ENCODE results near the gene TFG.

TFG gene

DNA sequence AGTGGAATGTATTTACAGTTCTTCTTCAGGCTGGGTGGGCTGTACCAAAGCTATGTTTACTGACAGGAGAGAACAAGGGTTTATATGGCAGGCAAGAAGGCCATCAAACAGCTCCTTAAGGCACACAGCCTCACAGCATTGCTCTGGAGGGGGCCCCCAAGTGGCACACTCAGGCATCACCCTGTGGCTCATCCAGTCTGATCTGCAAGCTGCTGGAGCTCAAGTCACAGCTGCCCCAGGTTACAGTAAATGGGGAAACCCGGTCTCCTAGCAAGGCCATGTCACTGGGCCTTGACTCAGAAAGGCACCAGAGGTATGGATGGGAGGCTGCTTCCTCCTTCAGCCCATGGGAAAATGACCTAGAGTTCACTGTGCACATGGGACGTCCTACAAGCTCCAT, 67.5 kb downstream of the TFG start:
- Mint-ChIP-seq H3K36me3 (no peaks in the 10 kb centered on the region), H3K27me3 (no peaks in the 10 kb centered on the region), H3K4me1 (no peaks in the 10 kb centered on the region), H3K9me3 (no peaks in the 10 kb centered on the region), H3K27ac (no peak overlapping the region), H3K4me3 (no peak overlapping the region)
- no peak for ATAC-seq (ENCODE audit: low read depth)
- no peak for DNase-seq (ENCODE audit: low spot score in 2 of 2)

DNA sequence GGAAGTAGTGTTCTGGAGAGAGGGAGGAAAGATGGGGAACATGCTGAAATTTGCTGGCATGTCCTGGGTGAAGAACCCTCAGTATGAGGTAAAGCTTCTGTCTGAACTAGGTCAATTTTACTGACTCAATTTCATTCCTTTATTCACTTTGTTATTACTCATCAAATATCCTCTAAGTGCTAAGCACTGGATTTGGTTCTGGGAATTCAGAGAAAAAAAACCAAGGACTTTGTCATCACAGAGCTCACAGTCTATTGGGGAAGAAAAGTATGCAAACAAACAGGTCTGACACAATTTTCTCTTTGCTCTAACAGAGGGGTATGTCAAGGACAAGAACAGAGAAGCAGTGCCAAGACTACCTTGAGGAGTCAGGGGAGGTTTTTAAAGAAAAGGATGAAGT, 68.0 kb downstream of the TFG start:
- no peak overlapping the region for H3K27ac Mint-ChIP-seq
- no peaks in the 10 kb centered on the region for H3K9me3 Mint-ChIP-seq
- H3K36me3 Mint-ChIP-seq: no peaks in the 10 kb centered on the region
- DNase-seq (ENCODE audit: low spot score in 2 of 2) (no peak), ATAC-seq (ENCODE audit: low read depth) (no peak)
- no peaks in the 10 kb centered on the region for H3K27me3 Mint-ChIP-seq
- H3K4me3 Mint-ChIP-seq: no peak overlapping the region
- H3K4me1 Mint-ChIP-seq: no peaks in the 10 kb centered on the region

DNA sequence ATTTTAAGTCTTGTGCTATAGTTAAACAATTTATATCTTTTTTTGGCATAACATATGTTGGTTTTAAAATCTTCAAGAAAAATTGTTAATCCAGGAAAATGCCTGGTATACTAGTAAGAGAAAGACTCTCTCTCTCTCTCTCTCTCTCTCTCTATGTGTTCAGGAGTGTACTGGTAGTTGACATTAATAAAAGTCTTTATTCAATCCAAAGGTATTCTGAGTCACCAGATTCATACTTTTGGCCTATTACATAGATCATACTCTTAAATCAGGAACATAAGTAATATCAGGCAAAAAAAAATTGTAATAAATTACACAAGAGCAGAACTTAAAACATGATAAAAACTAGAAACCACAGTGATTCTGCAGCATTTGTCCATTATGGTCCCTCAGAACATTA, 70.2 kb downstream of the TFG start:
- Mint-ChIP-seq H3K9me3 (peaks cover 1% of the 10 kb centered on the region), H3K4me3 (no peak overlapping the region), H3K36me3 (no peaks in the 10 kb centered on the region), H3K27ac (no peak overlapping the region), H3K4me1 (no peaks in the 10 kb centered on the region), H3K27me3 (no peaks in the 10 kb centered on the region)
- no peak for ATAC-seq (ENCODE audit: low read depth)
- no peak for DNase-seq (ENCODE audit: low spot score in 2 of 2)

DNA sequence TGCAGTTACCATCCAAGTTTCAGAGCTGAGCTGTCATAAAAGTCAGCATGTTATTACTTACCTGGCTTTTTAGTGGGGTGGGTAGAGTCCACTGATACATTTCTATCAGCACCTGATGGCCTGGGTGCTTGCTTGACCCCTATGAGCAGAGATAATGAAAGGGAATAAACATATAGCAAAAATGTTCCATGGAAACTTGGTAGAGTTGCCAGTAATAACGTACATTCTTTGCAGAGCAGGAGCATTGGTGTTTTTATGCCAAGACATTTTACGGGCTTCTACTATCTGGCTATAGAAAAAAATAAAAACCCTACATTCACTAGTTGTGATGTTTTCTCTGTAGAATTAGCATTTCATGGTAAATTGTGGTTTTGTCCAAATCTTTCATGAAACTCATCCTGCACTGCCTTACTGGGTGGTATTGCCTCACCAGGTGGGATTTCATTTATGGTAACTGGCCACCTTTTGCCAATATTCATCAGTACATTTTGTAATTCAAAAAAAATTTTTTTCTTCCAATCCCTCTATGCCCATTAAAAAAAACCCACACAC, 70.9 kb downstream of the TFG start:
- ATAC-seq (ENCODE audit: low read depth) (no peak), DNase-seq (ENCODE audit: low spot score in 2 of 2) (no peak)
- no peak overlapping the region for H3K27ac Mint-ChIP-seq
- no peaks in the 10 kb centered on the region for H3K27me3 Mint-ChIP-seq
- no peaks in the 10 kb centered on the region for H3K4me1 Mint-ChIP-seq
- H3K4me3 Mint-ChIP-seq: no peak overlapping the region
- no peaks in the 10 kb centered on the region for H3K36me3 Mint-ChIP-seq
- peaks cover 3% of the 10 kb centered on the region for H3K9me3 Mint-ChIP-seq

DNA sequence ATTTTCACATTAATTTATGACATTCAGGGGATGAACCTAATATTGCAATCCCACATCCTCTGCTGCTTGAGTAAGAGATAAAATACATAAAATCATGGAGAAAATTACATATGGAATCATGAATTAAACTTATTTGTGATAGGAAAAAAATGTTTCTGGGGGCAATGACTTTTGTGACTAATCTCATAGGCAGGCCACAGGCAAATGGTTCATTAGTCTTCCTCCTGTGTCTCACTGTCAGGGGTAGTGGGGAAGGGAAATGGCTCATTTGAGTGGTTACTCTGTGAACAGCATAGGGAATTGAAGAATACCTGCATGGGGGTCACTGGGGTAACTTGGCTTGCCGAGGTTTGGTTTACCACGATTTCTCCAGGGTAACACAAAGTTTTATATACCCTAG, 72.0 kb downstream of the TFG start:
- DNase-seq (ENCODE audit: low spot score in 2 of 2) (no peak), ATAC-seq (ENCODE audit: low read depth) (no peak)
- Mint-ChIP-seq H3K4me1 (no peaks in the 10 kb centered on the region), H3K27ac (no peak overlapping the region), H3K36me3 (no peaks in the 10 kb centered on the region), H3K27me3 (no peaks in the 10 kb centered on the region), H3K4me3 (no peak overlapping the region), H3K9me3 (peaks cover 3% of the 10 kb centered on the region)

DNA sequence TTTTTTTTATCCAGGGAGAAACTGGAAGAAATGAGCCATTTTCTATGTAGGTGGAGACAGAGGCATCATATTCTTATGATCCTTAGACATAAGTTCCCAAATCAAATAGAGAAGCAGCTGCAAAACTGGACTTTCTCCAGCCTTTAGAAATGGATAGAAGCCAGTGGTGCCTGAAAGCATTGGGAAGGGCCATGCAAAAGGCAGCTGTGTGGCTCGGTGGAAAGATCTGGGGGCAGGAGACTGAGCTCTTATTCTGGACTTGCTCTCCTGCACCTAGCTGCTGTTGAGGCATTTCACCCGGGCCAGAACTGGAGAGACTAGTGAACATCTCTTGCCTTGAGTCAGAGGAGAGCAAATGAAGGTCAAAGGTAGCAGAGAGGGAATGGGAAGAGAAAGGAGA, 73.1 kb downstream of the TFG start:
- H3K9me3 Mint-ChIP-seq: peaks cover 3% of the 10 kb centered on the region
- H3K4me3 Mint-ChIP-seq: no peak overlapping the region
- H3K36me3 Mint-ChIP-seq: no peaks in the 10 kb centered on the region
- no peaks in the 10 kb centered on the region for H3K27me3 Mint-ChIP-seq
- ATAC-seq (ENCODE audit: low read depth): no peak
- no peak for DNase-seq (ENCODE audit: low spot score in 2 of 2)
- H3K4me1 Mint-ChIP-seq: no peaks in the 10 kb centered on the region
- H3K27ac Mint-ChIP-seq: no peak overlapping the region

DNA sequence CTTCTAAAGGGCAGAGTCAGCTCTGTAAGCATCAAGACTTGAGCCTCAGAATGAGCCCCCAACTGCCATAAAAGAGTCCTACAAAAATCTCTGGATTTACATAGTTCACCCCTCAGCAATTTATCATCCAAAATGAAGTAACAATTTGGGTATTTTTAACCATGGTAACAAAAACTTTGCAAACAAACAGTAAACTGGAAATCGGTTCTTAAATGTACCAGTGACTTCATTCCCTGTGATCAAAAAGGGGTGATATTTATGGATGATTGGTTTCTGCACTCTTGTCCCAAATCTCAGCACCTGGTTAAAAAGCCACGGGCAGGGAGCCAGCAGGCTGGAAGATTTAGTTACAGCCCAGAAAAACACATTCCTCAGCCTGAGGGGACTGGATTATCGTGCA, 73.6 kb downstream of the TFG start:
- DNase-seq (ENCODE audit: low spot score in 2 of 2): no peak
- H3K4me3 Mint-ChIP-seq: no peak overlapping the region

DNA sequence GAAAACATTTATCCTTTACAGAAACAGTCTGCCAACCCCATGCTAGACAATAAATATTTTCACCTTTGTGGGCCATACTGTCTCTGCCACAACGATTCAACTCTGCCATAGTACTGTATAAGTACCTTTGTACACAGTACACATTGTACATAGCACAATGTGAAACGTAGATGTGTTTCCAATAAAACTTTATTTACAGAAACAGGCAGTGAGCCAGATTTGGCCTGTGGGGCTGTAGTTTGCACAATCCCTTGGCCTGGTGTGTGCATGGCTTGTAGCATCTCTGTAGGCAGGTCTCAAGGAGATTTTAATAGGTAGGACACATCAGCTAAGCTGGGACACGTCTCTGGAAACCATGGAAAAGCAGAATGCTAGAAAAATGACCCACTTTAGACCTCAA, 74.3 kb downstream of the TFG start:
- ATAC-seq (ENCODE audit: low read depth): no peak
- DNase-seq (ENCODE audit: low spot score in 2 of 2): no peak
- H3K27me3 Mint-ChIP-seq: no peaks in the 10 kb centered on the region
- no peak overlapping the region for H3K4me3 Mint-ChIP-seq
- H3K36me3 Mint-ChIP-seq: no peaks in the 10 kb centered on the region
- peaks cover 3% of the 10 kb centered on the region for H3K9me3 Mint-ChIP-seq
- H3K4me1 Mint-ChIP-seq: no peaks in the 10 kb centered on the region
- no peak overlapping the region for H3K27ac Mint-ChIP-seq

More for the DNA sequence above, 73.6 kb downstream of the TFG start:
- Mint-ChIP-seq H3K9me3 (peaks cover 3% of the 10 kb centered on the region), H3K27ac (no peak overlapping the region), H3K36me3 (no peaks in the 10 kb centered on the region), H3K4me1 (no peaks in the 10 kb centered on the region), H3K27me3 (no peaks in the 10 kb centered on the region)
- no peak for ATAC-seq (ENCODE audit: low read depth)

DNA sequence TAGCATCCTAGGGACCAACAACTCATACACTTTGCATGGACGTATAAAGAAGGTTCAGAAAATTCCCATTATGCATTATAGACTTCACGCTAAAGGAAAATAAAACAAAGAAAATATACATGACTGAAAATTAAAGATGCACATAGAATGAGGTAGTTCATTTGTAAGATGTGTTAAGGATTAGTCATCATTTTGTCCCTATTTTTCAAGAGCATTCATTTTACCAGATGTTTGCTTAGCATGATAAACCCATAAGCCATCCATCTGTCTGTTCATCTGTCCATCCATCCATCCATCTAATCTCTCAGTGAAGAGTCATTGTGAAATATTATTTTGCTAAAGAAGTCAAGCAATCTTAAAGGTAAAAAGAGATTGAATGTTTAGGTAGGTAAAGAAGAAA, 80.3 kb downstream of the TFG start:
- DNase-seq (ENCODE audit: low spot score in 2 of 2): no peak
- Mint-ChIP-seq H3K9me3 (peaks cover 1% of the 10 kb centered on the region), H3K4me3 (no peak overlapping the region), H3K4me1 (no peaks in the 10 kb centered on the region), H3K36me3 (no peaks in the 10 kb centered on the region), H3K27ac (no peak overlapping the region), H3K27me3 (peaks cover 1% of the 10 kb centered on the region)
- ATAC-seq (ENCODE audit: low read depth): no peak

DNA sequence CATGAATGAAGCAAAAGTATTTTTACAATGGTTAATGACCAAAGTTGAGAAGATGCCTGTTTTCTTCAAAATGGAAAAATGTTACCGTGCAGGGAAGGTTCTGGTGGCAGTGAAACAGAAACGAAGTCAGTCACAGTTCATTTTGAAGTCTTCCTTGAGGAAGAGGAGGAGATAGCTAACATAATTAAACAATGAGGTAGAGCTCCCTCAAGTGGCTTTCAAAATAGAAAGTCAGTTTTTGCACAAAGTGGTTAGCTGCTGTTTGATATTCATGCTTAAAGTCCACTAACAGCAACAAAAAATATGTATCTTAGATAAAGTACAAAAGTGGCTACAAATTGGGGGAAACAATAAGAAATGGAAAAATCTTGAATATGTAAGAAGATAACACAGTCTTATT, 87.3 kb downstream of the TFG start:
- ATAC-seq (ENCODE audit: low read depth): no peak
- Mint-ChIP-seq H3K27me3 (peaks cover 1% of the 10 kb centered on the region), H3K4me1 (peaks cover 2% of the 10 kb centered on the region), H3K4me3 (no peak overlapping the region), H3K36me3 (no peaks in the 10 kb centered on the region), H3K27ac (no peak overlapping the region), H3K9me3 (no peaks in the 10 kb centered on the region)
- no peak for DNase-seq (ENCODE audit: low spot score in 2 of 2)

DNA sequence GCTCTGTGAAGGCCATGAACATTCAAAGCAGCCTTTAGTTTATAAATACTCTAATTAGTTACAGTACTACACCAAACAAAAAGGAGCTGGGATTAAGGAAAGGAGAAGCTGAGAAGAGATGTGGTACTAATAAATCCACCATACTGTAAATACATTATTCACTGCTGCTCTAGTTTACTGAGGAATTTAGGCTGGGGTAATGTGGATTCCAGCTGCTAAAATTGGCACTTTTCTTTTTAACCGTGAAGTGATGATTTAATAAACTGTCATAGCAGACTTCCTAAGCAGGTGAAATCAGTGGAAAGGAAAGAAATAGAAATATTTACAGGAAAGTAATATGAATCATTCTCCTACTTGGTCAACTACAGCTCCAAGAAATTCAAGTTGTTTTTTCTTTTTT, 88.7 kb downstream of the TFG start:
- H3K4me3 Mint-ChIP-seq: no peak overlapping the region
- H3K27ac Mint-ChIP-seq: no peak overlapping the region
- H3K9me3 Mint-ChIP-seq: no peaks in the 10 kb centered on the region
- DNase-seq (ENCODE audit: low spot score in 2 of 2) (no peak), ATAC-seq (ENCODE audit: low read depth) (no peak)
- H3K27me3 Mint-ChIP-seq: no peaks in the 10 kb centered on the region
- H3K4me1 Mint-ChIP-seq: peaks cover 2% of the 10 kb centered on the region
- H3K36me3 Mint-ChIP-seq: no peaks in the 10 kb centered on the region

Measured in memory B cell (primary cell).